WTC11 (cell line): ENCODE measurements around the gene IQGAP2. TPM values are rescaled to one million over a fixed set of nuclear protein-coding genes. Genes with fewer than 3 reads are reported as not detected.

ENCODE experiments used
- ATAC-seq: fragments of 200-7000 bp; cut with Tn5 transposase; 2 replicates; pipeline ENCODE4 v1.10.0; 2021; ENCODE audit warnings: mild to moderate bottlenecking, moderate library complexity
- CTCF ChIA-PET: fragments of 300-600 bp; sonication (Branson Sonifier 250); formaldehyde crosslinking; loops from one replicate; lab custom pipeline; 2021; ENCODE audit warnings: antibody characterized with exemption; lab: Charles Lee
- POLR2A ChIA-PET: fragments of 350-600 bp; sonication (Branson Sonifier 250); formaldehyde crosslinking; loops from one replicate; lab custom pipeline; 2021; ENCODE audit warnings: antibody characterized with exemption; lab: Charles Lee
- DNase-seq: peaks from one replicate; pipeline ENCODE4 v3.0.0; 2021; ENCODE audit warnings: low spot score
- H3K27ac Mint-ChIP-seq: 2 replicates; pipeline ENCODE4 v1.8.0; 2021; ENCODE audit warnings: mixed read lengths
- H3K27me3 Mint-ChIP-seq: 2 replicates; pipeline ENCODE4 v1.8.0; 2021; ENCODE audit warnings: low read depth, mild to moderate bottlenecking, moderate library complexity, mixed read lengths
- H3K36me3 Mint-ChIP-seq: 2 replicates; pipeline ENCODE4 v1.8.0; 2021; ENCODE audit warnings: mixed read lengths
- H3K4me1 Mint-ChIP-seq: 2 replicates; pipeline ENCODE4 v1.8.0; 2022; ENCODE audit warnings: mixed read lengths
- H3K4me3 Mint-ChIP-seq: 2 replicates; pipeline ENCODE4 v1.8.0; 2021; ENCODE audit warnings: mild to moderate bottlenecking, moderate library complexity, mixed read lengths
- H3K9me3 Mint-ChIP-seq: 2 replicates; pipeline ENCODE4 v1.8.0; 2021; ENCODE audit warnings: mixed read lengths
- FOXK1 ChIP-seq: sonication (generic); formaldehyde crosslinking; IDR thresholded peaks from 2 replicates; pipeline ENCODE4 v1.8.0; 2022; ENCODE audit warnings: mild to moderate bottlenecking, moderate library complexity, missing genetic modification reagents
- GRHL2 ChIP-seq: fragments of 250-450 bp; sonication (Bioruptor Pico); IDR thresholded peaks from 2 replicates; pipeline ENCODE4 v1.8.0; 2022; ENCODE audit warnings: mild to moderate bottlenecking, moderate library complexity; ENCODE audit not compliant: insufficient replicate concordance, severe bottlenecking
- SMAD3 ChIP-seq: sonication (generic); formaldehyde crosslinking; IDR thresholded peaks from 2 replicates; pipeline ENCODE4 v1.8.0; 2022; ENCODE audit warnings: missing genetic modification reagents, mild to moderate bottlenecking, borderline replicate concordance
- total RNA-seq: library from RNA; stranded (reverse); gene quantifications from 3 replicates; pipeline ENCODE4 v1.2.3, GENCODE V29; 2021
- TF ChIP-seq, protein P1 (sequence below): sonication (generic); formaldehyde crosslinking; IDR thresholded peaks from 2 replicates; pipeline ENCODE4 v1.8.0; 2023; ENCODE audit warnings: mild to moderate bottlenecking, missing genetic modification reagents
- TF ChIP-seq, protein P2 (sequence below): sonication (generic); formaldehyde crosslinking; IDR thresholded peaks from 2 replicates; pipeline ENCODE4 v1.8.1; 2023; ENCODE audit warnings: mild to moderate bottlenecking, missing genetic modification reagents
- TF ChIP-seq, protein P3 (sequence below): fragments of 250-450 bp; sonication (Bioruptor Pico); IDR thresholded peaks from 2 replicates; pipeline ENCODE4 v1.9.0; 2021; ENCODE audit warnings: mild to moderate bottlenecking, borderline replicate concordance
- TF ChIP-seq, protein P4 (sequence below): fragments of 250-450 bp; sonication (Bioruptor Pico); conservative IDR thresholded peaks from 2 replicates; pipeline ENCODE4 v1.9.0; 2021; ENCODE audit warnings: mild to moderate bottlenecking
- TF ChIP-seq, protein P5 (sequence below): sonication (generic); formaldehyde crosslinking; conservative IDR thresholded peaks from 2 replicates; pipeline ENCODE4 v1.8.1; 2023; ENCODE audit warnings: mild to moderate bottlenecking, low read depth, missing genetic modification reagents, moderate library complexity
- TF ChIP-seq, protein P6 (sequence below): sonication (generic); formaldehyde crosslinking; IDR thresholded peaks from 2 replicates; pipeline ENCODE4 v1.8.1; 2023; ENCODE audit warnings: mild to moderate bottlenecking, missing genetic modification reagents, borderline replicate concordance
- TF ChIP-seq, protein P7 (sequence below): sonication (generic); formaldehyde crosslinking; IDR thresholded peaks from 2 replicates; pipeline ENCODE4 v1.8.0; 2022; ENCODE audit warnings: mild to moderate bottlenecking, missing genetic modification reagents

Gene IQGAP2
- total RNA-seq, 1 experiment from 2014 or later = 70.6 TPM

DNA sequence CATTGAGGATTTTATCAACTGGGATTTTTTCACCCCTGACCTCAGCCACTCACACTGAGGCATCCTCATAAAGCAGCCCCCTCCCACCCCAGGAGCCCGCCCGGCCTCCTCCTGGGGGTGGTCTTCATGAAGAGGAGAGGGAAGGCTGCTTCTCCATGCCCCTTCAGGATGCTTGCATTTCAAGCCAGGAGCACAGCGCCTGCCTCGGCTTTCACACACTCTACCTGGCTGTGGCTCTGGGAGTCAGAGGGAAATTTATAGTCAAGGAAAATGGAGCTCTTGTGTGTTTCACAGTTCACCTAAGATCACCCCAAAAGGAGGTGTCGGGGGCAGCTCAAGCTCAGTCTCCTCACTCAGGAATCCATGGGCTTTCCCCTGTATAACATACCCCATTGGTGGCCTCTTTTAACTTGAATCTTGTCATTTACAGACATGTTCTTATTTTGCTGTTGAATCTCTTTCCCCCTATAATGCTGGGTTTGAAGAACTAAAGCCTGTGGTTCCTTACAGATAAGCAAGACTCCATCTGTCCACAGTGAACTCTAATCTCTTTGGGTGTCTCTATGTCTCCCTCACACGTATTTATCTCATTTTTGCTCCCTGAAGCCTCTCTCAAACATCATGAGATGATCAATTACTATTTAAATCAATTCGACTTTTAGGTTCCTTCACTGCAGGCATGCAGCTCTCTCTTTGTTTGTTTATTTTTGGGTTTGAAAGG is 22.6 kb upstream of the IQGAP2 start:
- Mint-ChIP-seq H3K4me1 (peaks cover 11% of the 10 kb centered on the region), H3K9me3 (no peaks in the 10 kb centered on the region), H3K27me3 (no peaks in the 10 kb centered on the region), H3K4me3 (no peak overlapping the region), H3K27ac (no peak overlapping the region), H3K36me3 (no peaks in the 10 kb centered on the region)
- ChIA-PET POLR2A (no interaction called here), CTCF (interaction anchor here (0.9 to 1.7 kb wide), 4 partner anchors 23 to 222 kb away, joined by 3 to 6 read pairs (median 4); partner anchors contain the start of gene IQGAP2)
- TF ChIP-seq, protein P1, sequence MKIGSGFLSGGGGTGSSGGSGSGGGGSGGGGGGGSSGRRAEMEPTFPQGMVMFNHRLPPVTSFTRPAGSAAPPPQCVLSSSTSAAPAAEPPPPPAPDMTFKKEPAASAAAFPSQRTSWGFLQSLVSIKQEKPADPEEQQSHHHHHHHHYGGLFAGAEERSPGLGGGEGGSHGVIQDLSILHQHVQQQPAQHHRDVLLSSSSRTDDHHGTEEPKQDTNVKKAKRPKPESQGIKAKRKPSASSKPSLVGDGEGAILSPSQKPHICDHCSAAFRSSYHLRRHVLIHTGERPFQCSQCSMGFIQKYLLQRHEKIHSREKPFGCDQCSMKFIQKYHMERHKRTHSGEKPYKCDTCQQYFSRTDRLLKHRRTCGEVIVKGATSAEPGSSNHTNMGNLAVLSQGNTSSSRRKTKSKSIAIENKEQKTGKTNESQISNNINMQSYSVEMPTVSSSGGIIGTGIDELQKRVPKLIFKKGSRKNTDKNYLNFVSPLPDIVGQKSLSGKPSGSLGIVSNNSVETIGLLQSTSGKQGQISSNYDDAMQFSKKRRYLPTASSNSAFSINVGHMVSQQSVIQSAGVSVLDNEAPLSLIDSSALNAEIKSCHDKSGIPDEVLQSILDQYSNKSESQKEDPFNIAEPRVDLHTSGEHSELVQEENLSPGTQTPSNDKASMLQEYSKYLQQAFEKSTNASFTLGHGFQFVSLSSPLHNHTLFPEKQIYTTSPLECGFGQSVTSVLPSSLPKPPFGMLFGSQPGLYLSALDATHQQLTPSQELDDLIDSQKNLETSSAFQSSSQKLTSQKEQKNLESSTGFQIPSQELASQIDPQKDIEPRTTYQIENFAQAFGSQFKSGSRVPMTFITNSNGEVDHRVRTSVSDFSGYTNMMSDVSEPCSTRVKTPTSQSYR (CRISPR knock-in tag) = no peak
- TF ChIP-seq FOXK1 (CRISPR knock-in tag) = no peak
- TF ChIP-seq, protein P2, sequence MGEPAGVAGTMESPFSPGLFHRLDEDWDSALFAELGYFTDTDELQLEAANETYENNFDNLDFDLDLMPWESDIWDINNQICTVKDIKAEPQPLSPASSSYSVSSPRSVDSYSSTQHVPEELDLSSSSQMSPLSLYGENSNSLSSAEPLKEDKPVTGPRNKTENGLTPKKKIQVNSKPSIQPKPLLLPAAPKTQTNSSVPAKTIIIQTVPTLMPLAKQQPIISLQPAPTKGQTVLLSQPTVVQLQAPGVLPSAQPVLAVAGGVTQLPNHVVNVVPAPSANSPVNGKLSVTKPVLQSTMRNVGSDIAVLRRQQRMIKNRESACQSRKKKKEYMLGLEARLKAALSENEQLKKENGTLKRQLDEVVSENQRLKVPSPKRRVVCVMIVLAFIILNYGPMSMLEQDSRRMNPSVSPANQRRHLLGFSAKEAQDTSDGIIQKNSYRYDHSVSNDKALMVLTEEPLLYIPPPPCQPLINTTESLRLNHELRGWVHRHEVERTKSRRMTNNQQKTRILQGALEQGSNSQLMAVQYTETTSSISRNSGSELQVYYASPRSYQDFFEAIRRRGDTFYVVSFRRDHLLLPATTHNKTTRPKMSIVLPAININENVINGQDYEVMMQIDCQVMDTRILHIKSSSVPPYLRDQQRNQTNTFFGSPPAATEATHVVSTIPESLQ (CRISPR knock-in tag) = no peak
- DNase-seq (no peak), ATAC-seq (no peak; the same call in 1 of the 2 replicates)

DNA sequence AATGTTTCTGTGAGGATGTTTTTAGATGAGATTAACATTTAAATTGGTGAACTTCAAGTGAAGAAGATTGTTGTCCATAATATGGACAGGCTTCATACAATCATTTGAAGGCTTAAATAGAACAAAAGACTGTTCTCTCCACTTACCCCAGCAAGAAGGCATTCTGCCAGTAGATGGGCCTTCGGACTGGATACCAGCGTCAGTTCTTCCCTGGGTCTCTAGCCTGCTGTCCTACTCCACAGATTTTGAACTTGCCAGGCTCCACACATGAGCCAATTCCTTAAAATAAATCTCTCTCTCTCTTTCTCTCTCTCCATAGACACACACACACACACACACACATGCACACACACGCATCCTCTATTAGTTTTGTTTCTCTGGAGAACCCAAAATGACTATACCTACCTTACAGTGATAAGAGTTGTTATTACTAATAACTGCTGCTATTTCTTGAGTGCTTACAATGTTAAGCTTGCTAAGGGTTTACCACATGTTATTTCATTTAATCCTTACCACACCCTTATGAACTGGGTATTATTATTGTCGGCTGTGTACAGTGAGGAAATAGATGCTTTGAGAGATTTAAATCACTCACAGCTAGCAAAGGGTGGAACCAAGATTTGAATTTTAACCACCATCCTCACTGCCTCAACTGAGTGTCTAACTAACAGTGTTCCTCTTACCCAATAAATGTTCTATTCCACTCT is 19.8 kb upstream of the IQGAP2 start:
- no peaks in the 10 kb centered on the region for H3K36me3 Mint-ChIP-seq
- CTCF ChIA-PET = interaction anchor here (0.8 kb wide), 1 partner anchor 20 kb away, joined by 3 read pairs; no protein-coding TSS in a partner anchor
- H3K9me3 Mint-ChIP-seq = no peaks in the 10 kb centered on the region
- peaks cover 22% of the 10 kb centered on the region for H3K4me1 Mint-ChIP-seq
- H3K4me3 Mint-ChIP-seq = no peak overlapping the region
- DNase-seq = no peak
- no peaks in the 10 kb centered on the region for H3K27me3 Mint-ChIP-seq
- no peak for ATAC-seq
- no peak overlapping the region for H3K27ac Mint-ChIP-seq
- POLR2A ChIA-PET = no interaction called here
- TF ChIP-seq, protein P3, sequence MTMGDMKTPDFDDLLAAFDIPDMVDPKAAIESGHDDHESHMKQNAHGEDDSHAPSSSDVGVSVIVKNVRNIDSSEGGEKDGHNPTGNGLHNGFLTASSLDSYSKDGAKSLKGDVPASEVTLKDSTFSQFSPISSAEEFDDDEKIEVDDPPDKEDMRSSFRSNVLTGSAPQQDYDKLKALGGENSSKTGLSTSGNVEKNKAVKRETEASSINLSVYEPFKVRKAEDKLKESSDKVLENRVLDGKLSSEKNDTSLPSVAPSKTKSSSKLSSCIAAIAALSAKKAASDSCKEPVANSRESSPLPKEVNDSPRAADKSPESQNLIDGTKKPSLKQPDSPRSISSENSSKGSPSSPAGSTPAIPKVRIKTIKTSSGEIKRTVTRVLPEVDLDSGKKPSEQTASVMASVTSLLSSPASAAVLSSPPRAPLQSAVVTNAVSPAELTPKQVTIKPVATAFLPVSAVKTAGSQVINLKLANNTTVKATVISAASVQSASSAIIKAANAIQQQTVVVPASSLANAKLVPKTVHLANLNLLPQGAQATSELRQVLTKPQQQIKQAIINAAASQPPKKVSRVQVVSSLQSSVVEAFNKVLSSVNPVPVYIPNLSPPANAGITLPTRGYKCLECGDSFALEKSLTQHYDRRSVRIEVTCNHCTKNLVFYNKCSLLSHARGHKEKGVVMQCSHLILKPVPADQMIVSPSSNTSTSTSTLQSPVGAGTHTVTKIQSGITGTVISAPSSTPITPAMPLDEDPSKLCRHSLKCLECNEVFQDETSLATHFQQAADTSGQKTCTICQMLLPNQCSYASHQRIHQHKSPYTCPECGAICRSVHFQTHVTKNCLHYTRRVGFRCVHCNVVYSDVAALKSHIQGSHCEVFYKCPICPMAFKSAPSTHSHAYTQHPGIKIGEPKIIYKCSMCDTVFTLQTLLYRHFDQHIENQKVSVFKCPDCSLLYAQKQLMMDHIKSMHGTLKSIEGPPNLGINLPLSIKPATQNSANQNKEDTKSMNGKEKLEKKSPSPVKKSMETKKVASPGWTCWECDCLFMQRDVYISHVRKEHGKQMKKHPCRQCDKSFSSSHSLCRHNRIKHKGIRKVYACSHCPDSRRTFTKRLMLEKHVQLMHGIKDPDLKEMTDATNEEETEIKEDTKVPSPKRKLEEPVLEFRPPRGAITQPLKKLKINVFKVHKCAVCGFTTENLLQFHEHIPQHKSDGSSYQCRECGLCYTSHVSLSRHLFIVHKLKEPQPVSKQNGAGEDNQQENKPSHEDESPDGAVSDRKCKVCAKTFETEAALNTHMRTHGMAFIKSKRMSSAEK (CRISPR knock-in tag) = no peak
- TF ChIP-seq, protein P4, sequence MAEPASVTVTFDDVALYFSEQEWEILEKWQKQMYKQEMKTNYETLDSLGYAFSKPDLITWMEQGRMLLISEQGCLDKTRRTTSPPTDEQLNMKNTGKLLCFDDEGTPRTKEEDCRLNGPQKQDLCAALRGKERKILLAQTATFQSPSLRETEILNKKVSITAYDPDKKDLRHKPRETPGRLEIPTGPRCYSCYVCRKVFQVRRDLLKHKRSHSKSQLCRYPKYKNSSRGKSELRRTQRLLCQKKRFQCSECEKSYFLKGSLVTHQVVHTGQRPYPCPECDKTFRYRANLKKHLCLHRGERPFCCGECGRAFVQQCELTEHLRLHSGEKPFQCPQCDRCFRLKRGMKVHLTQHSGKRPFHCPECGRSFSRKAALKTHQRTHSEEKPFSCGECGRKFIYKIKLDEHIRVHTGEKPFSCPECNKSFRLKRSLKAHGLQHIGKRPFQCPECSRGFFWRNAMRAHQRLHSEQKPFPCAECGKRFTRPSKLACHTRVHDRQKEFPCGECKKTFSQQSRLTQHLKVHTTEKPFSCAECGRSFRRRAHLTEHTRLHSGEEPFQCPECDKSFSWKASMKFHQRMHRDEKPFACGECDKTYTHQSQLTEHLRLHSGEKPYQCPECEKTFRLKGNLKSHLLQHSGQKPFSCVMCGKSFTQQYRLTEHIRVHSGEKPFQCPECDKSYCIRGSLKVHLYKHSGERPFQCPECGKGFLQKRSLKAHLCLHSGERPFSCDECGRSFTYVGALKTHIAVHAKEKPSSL (CRISPR knock-in tag) = no peak
- TF ChIP-seq SMAD3 (CRISPR knock-in tag) (no peak), GRHL2 (CRISPR knock-in tag) (no peak)
- TF ChIP-seq, protein P5, sequence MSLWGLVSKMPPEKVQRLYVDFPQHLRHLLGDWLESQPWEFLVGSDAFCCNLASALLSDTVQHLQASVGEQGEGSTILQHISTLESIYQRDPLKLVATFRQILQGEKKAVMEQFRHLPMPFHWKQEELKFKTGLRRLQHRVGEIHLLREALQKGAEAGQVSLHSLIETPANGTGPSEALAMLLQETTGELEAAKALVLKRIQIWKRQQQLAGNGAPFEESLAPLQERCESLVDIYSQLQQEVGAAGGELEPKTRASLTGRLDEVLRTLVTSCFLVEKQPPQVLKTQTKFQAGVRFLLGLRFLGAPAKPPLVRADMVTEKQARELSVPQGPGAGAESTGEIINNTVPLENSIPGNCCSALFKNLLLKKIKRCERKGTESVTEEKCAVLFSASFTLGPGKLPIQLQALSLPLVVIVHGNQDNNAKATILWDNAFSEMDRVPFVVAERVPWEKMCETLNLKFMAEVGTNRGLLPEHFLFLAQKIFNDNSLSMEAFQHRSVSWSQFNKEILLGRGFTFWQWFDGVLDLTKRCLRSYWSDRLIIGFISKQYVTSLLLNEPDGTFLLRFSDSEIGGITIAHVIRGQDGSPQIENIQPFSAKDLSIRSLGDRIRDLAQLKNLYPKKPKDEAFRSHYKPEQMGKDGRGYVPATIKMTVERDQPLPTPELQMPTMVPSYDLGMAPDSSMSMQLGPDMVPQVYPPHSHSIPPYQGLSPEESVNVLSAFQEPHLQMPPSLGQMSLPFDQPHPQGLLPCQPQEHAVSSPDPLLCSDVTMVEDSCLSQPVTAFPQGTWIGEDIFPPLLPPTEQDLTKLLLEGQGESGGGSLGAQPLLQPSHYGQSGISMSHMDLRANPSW (CRISPR knock-in tag) = no peak
- TF ChIP-seq, protein P6, sequence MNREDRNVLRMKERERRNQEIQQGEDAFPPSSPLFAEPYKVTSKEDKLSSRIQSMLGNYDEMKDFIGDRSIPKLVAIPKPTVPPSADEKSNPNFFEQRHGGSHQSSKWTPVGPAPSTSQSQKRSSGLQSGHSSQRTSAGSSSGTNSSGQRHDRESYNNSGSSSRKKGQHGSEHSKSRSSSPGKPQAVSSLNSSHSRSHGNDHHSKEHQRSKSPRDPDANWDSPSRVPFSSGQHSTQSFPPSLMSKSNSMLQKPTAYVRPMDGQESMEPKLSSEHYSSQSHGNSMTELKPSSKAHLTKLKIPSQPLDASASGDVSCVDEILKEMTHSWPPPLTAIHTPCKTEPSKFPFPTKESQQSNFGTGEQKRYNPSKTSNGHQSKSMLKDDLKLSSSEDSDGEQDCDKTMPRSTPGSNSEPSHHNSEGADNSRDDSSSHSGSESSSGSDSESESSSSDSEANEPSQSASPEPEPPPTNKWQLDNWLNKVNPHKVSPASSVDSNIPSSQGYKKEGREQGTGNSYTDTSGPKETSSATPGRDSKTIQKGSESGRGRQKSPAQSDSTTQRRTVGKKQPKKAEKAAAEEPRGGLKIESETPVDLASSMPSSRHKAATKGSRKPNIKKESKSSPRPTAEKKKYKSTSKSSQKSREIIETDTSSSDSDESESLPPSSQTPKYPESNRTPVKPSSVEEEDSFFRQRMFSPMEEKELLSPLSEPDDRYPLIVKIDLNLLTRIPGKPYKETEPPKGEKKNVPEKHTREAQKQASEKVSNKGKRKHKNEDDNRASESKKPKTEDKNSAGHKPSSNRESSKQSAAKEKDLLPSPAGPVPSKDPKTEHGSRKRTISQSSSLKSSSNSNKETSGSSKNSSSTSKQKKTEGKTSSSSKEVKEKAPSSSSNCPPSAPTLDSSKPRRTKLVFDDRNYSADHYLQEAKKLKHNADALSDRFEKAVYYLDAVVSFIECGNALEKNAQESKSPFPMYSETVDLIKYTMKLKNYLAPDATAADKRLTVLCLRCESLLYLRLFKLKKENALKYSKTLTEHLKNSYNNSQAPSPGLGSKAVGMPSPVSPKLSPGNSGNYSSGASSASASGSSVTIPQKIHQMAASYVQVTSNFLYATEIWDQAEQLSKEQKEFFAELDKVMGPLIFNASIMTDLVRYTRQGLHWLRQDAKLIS (CRISPR knock-in tag) = no peak
- TF ChIP-seq, protein P7, sequence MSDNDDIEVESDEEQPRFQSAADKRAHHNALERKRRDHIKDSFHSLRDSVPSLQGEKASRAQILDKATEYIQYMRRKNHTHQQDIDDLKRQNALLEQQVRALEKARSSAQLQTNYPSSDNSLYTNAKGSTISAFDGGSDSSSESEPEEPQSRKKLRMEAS = no peak
